Measurements from ENCODE around the gene DGKD.

DNA sequence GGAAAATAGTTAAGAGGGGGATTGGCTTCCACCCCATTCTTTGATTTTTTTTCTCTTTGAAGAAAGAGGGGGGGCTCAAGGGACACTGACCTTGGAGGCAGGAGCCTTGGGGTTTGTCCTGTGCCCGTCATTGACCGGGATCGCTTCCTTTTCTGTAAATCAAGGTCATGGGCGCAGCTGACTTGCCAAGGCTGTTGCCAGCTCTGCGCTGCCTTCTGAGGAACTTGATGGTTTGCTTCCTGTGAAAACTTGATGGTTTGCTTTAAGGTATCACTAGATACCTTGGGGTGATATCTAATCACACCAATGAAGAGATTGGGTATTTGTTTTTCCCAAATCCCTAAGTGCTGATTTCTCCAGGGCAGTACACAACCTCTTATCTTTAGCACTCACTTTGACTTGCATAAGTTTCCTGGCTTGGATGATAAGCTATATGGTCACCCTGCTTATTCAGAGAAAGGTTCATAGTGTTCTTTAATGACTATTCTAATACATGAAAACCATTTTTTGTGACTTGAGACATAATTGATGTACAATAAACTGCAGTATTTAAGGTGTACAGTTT lies 56.0 kb downstream of the DGKD start:
- TF ChIP-seq, protein P1, sequence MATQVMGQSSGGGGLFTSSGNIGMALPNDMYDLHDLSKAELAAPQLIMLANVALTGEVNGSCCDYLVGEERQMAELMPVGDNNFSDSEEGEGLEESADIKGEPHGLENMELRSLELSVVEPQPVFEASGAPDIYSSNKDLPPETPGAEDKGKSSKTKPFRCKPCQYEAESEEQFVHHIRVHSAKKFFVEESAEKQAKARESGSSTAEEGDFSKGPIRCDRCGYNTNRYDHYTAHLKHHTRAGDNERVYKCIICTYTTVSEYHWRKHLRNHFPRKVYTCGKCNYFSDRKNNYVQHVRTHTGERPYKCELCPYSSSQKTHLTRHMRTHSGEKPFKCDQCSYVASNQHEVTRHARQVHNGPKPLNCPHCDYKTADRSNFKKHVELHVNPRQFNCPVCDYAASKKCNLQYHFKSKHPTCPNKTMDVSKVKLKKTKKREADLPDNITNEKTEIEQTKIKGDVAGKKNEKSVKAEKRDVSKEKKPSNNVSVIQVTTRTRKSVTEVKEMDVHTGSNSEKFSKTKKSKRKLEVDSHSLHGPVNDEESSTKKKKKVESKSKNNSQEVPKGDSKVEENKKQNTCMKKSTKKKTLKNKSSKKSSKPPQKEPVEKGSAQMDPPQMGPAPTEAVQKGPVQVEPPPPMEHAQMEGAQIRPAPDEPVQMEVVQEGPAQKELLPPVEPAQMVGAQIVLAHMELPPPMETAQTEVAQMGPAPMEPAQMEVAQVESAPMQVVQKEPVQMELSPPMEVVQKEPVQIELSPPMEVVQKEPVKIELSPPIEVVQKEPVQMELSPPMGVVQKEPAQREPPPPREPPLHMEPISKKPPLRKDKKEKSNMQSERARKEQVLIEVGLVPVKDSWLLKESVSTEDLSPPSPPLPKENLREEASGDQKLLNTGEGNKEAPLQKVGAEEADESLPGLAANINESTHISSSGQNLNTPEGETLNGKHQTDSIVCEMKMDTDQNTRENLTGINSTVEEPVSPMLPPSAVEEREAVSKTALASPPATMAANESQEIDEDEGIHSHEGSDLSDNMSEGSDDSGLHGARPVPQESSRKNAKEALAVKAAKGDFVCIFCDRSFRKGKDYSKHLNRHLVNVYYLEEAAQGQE (IDR thresholded peaks at IDR 0.05; ENCODE audit: insufficient read depth in 1 of 2, low read depth in 2 of 2, low read length in 2 of 2): no peak
- no peak for TF ChIP-seq POLR2AphosphoS5 (IDR thresholded peaks at IDR 0.05; ENCODE audit: low read depth, low read length)
